ENCODE measurements around the gene PAPOLG.

DNA sequence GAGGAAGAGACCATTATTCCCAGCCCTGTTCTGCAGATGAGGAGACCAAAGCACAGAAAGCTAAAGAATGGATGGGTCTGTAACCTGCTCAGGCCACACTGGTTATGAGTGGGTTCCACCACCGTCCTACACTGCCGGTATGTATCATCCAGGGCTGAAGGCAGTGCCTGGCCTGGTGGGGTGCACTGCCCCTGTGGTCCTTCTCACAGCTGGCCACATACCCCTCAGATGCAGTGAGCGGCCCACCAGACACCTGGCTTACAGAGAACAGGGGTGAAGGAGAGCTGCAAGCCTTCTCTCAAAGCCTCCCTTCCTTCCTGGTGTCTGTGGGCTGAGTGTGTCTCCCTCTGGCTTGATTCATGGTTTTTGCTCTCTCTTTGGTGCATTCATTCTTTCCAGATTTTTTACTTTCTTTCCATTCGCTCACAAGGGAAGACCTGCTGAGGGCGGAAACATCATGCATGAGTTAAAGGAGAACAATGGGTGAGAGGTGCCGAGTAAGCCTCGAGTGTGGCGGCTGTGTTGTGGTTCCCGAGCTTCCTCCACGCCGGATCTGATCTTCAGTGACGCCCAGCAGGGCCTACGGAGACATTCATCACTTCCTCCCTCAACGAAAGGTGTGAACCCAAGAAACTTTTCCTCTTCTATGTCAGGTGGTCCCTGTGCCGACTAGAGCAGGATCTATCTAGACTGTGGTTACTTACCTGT, 63.2 kb downstream of the PAPOLG start:
- TF ChIP-seq, protein P1, sequence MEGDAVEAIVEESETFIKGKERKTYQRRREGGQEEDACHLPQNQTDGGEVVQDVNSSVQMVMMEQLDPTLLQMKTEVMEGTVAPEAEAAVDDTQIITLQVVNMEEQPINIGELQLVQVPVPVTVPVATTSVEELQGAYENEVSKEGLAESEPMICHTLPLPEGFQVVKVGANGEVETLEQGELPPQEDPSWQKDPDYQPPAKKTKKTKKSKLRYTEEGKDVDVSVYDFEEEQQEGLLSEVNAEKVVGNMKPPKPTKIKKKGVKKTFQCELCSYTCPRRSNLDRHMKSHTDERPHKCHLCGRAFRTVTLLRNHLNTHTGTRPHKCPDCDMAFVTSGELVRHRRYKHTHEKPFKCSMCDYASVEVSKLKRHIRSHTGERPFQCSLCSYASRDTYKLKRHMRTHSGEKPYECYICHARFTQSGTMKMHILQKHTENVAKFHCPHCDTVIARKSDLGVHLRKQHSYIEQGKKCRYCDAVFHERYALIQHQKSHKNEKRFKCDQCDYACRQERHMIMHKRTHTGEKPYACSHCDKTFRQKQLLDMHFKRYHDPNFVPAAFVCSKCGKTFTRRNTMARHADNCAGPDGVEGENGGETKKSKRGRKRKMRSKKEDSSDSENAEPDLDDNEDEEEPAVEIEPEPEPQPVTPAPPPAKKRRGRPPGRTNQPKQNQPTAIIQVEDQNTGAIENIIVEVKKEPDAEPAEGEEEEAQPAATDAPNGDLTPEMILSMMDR (IDR thresholded peaks at IDR 0.05) = no peak
- TF ChIP-seq EP300 (IDR thresholded peaks at IDR 0.05) = no peak
- TF ChIP-seq POLR2AphosphoS5 (IDR thresholded peaks at IDR 0.05) = no peak
